Stimulated activated CD4-positive, alpha-beta T cell treated with anti-CD3 and anti-CD28 coated beads, Interleukin-12 subunit alpha, Interleukin-12 subunit beta, amount 100 ng/mL, for 48 hours (primary cell): ENCODE data around the gene DHRS7.
A peak's percentile ranks its signal among the peaks of the same experiment; 100 is the strongest.

ENCODE experiments used
- DNase-seq, 3 donors: peaks; one replicate each; pipeline ENCODE4 v3.0.0-alpha.2; 2020; ENCODE audit warnings: low read depth in 2 of 3, low spot score in 1 of 3

Gene DHRS7

DNA sequence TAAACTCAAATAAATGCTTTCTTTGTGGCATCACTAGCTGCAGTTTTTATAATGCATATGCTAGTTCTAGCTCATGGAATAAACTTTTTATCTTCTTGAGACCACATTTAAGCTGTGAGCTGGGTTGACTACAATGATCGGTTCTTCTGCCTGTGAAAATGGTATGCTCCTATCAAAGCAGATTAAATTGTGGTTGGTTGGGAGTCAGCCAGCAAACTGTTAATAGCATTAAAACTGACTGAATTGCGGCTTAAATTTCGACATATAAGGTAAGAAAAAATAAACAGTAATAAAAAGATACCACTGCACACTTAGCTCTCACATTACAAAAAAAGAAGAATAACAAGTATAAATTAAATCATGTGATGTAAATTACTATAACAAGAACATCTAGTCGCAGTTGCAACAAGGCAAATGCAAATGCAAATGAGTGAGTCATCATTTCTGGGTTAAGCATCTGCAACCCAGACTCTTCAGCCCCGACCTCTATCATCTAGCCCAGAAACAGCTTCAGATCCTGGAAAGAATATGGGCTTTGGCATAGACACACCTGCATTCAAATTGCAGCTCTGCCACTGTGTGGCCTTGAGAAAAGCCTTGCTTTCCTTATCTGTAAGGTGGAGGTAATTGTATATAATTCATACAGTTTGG lies 19.8 kb upstream of the DHRS7 start:
- no peak for DNase-seq

DNA sequence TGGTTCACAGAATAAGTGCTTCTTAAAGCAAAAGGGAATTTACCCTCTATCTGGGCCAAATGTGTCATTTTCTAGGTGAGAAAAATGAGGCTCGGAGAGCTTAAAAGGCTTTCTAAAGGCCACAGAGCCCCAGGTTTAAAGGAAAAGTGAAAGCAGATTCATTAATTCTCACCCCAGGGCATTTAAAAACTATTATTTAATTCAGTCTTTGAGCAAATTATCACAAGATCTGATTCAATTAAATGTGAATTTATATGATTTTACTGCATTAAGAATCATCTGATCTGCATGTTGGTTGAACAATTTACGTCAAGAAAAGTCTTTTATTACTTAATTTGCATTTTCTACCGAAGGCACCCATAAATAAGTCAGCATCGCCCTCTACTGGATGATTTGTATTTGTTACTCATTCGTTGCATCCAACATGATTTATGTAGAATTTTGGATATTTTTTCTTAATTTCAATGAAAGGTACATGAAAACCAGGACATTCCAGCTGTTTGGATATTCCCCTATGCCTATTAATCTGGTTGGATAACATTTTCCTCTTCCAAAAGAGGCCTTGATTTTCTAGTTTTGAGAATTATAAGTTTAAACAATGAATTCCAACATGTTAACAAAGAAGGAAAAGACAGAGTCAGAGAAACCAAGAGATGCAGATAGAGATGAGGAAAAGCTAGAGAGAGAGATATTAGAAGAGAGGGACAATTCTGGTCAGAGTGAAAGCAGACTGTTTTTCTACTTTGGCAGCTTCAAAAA lies 19.1 kb upstream of the DHRS7 start:
- DNase-seq: peak in 1 of 3 donors; percentile 51

DNA sequence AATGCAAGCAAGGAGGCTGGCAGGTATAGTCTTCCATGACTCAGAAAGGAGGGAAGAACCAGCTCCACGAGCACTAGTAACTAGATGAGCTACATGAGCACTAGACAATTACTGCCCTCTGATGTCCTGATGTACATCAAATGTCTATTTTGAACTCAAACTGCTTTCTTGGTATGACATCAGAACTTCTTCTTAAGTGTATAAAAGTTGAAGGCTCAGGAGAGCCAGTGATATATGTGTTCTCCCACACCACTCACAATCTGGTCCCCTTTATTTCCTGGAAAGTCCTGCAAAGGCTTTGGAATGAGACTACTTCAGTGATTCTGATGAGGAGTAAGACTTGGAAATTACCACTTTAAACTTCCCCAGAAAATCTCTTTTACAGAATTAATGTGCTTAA lies 18.5 kb upstream of the DHRS7 start:
- no peak for DNase-seq

DNA sequence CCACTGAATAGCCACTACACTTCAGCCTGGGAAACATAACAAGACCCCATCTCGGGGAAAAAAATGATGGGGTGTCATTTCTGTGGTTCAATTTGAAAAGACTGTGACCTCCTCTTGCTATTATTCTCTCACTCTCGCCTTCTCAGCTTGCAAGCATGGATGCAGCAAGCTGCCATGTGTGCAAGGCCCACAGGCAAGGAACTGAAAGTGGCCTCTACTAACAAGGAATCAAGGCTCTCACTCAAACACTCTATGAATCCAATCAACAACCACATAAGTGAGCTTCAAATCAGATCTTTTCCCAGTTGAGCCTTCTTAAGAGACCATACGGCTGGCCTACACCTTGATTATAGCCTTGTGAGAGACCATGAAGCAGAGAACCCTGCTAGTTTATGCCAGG lies 17.9 kb upstream of the DHRS7 start:
- no peak for DNase-seq

DNA sequence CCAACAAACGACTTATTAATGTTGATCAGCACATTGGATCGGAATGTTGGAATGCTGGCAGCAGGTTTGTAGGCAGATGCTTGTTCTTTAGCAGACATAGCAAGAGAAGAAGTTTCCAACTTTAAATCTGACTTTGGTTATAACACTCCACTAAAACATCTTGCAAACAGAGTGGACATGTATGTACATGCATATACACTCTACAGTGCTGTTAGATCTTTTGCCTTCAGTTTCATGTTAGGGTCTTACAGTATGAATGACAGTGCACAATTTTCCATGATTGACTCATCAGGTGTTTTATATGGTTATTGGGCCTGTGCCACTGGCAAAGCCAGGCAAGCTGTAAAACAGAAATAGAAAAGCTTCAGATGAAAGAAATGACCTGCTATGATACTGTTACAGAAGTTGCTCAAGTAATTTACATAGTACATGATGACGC lies 14.3 kb upstream of the DHRS7 start:
- DNase-seq: no peak

DNA sequence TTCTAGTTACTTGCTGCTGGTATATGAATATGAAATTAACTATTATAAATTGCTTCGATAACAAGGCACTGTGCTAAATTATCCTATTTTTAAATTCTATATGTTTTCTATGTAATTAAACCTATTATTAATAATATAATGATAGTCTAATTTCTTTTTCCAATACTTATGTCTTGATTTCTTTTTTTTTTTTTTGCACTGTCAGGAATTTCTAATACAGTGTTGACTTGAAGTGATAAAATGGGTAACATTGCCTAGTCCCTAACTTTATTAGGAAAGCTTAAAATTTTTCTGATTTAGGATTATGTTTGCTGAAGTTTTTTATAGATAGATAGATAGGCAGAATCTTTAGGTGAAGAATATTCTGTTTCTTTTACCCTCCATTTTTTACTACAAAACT lies 13.6 kb upstream of the DHRS7 start:
- DNase-seq: no peak

DNA sequence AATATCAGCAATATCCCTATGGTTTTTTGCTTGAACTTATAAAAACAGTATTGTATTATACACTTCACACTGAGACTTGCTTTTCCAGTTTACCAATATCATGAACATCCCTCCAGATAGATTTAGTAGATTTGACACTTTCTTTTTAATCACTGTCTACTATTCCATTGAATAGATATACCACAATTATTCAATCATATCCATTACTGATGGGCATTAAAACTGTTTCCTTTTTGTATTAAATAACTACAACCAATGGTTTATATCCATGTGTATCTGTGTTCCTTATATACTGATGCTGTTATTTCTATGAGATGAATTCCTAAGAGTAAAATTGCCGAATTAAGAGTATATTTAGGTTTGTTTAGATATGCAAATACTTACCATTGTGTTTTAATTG lies 13.0 kb upstream of the DHRS7 start:
- DNase-seq: no peak

DNA sequence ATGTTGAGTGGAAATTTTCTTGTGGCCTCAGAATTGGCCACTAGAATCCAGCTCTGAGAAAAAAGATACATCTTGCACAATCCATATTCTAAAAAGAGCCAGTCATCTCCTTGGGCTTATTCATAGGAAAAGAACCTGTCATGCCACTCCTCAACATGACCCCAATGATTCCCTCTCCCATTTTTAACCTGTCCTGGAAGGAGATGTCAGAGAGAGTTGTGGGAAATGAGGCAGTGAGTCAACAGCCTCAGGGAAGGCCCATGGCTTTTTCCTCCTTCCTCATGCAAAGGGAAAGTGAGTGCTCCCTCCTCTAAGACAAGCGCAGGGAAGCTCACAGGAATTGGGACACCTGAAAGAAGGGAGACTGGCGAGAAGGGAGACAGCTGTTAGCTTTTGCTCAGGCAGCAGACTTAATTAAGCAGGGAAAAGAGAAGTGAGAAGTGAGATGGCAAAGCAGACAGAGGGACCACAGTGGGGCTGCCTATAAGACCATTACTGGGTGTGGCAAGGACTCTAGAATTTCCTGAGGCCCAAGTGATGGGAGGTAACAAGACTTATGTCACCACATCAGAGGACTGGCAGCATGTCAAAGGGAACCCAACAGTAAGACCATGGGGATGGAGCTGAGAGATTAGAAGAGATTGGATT lies 10.2 kb upstream of the DHRS7 start:
- no peak for DNase-seq

DNA sequence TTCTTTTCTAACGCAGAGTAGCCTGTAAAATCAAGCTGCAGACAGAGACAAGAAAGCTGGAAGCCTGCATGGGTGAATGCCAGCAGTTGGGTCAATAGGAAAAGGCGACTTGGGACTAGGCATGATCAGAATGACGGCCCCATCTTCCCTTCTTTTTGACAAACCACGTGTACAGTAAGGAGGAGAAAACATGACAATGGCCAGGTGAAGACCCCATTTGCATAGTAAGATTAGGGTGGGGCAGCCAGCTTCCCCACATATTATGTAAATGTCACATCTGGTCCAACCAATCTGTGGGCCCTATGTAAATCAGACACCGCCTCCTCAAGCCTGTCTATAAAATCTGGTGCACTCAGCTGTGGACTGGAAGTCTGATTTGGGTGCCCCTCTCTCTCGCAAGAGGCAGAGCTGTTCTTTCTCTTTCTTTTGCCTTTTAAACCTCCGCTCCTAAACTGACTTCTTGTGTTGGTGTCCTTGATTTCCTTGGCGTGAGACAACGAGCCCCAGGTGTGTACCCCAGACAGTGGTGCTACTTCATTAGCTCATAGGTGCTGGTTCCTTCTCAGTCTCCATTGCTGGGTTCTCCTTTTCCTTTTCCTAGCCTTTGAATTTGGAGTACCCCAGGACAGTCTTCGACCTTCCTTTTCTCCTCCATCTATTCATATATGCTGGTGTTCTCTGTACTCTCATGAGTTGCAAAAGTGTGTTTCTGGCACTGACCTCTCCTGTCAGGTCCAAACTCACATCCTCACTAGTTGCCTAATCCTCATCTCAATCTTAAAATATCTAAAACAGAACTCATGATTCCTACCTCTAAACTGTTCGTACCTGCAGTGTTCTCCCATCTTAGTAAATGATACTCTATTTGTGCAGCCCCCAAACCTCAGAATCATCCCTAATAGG lies 9.4 kb upstream of the DHRS7 start:
- no peak for DNase-seq

DNA sequence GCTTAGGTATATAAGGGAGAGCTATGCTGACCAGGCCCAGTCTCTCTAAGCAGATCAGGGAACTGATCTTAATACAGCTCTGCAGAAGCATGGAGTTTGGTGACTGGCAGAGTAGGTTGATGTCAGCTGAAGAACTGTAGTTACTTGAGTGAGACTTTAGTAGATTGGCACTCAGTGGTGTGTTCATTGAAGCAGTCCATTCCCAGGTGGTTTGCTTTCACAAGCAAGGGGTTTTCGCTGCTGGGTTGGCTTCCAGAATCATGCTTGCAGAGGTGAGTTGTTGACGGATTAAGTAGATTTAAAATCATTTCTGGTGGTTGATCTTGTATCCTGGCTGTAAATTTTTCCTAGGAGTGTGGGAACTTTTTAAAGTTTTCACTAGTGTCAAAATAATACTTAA lies 6.5 kb upstream of the DHRS7 start:
- DNase-seq: no peak

DNA sequence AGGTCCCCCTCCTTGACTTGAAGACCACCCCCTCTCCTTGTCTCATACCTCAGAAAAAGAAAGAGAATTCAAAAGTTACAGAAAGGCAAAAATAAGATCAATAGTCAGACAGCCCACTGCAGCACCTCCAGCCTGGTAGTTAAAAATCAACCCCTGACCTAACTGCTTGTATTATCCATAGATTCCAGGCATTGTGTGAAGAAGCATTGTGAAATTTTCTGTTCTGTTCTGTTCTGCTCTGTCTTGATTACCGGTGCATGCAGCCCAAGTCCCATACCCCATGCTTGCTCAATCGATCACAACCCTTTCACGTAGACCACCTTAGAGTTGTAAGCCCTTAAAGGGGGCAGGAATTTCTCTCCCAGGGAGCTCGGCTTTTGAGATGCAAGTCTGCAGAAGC lies 5.8 kb upstream of the DHRS7 start:
- no peak for DNase-seq

DNA sequence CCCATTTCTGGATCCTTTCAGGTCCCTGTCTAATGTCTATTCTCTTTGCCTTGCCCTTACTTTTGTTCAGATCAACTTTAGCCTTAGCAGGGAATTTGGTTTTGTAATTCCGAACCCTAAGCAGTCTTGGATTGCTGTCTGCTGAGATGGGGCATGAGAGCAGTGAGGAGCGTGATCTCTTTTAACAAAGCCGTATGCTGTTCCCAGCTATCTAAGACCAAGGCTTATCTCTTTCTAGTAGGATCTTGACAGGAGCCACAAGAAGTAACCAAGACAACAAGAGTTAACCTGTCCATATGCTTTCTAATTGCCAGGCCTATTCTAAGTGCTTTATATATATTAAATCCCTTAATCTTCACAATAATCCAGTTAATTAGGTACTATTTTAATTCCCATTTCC lies 4.5 kb upstream of the DHRS7 start:
- no peak for DNase-seq

DNA sequence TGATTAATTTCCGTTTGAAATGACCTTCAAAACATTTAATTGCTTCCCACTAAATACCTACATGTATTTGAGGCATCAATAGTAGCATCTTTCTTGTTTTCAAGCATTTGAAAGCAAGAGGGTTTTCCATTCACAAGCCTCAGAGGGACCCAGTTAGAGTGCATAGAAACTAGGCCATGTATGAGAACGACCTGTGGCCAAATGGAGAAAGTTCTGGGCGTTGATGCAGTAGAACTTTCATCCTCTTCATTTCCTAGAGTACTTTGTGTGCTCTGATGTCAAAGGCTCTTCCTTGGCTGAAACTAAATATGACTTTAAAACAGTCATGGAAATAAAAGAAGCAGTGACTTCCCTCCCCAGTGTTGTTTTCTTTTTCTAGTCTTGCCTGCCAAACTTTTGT lies 944 bp upstream of the DHRS7 start:
- no peak for DNase-seq

DNA sequence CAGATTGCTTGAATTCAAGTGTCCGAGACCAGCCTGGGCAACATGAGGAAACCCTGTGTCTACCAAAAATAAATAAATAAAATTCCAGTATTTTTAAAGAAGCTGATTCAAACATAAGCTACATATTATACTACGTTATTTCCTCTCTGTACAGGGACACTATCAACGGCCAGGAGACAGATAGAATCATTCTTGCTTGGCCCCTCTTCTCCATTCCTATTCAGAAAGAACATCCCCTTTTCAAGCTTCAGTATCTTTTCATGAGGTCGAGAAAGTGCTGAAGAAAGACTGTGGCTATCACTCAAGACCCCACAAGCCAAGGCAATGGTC lies 314 bp upstream of the DHRS7 start:
- no peak for DNase-seq

DNA sequence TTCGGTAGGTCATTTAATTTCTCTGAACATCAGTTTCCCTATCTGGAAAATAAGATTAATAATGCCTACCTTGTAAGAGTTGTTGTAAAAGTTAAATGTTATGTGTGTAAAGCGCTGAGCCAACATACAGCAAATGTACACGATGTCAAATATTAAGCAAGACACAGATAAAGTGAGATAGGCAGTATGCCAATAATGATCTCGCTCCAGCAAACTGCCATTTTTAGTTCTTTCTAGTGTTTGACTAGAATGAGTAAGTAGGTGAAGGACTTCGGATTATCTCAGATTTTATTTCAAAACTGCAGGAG lies 840 bp downstream of the DHRS7 start:
- DNase-seq: no peak

DNA sequence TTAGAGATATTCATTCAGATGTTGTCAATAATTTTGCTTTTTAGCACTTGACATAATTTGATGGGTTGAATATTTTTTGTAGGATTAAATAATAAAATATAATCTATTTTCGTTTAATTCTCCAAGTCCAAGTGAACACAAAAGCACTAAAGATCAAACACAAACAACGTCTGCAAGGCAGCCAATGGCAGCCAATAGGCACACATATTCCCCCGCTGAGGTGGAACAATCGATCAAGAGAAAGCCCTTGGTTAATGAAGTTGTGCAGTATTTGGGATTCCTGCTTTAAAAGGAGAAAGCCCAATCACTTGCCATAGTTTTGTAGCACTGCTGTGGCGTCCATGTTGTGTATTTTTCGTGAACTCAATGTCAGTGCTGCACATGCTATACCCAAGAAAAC lies 1.5 kb downstream of the DHRS7 start:
- DNase-seq: no peak

DNA sequence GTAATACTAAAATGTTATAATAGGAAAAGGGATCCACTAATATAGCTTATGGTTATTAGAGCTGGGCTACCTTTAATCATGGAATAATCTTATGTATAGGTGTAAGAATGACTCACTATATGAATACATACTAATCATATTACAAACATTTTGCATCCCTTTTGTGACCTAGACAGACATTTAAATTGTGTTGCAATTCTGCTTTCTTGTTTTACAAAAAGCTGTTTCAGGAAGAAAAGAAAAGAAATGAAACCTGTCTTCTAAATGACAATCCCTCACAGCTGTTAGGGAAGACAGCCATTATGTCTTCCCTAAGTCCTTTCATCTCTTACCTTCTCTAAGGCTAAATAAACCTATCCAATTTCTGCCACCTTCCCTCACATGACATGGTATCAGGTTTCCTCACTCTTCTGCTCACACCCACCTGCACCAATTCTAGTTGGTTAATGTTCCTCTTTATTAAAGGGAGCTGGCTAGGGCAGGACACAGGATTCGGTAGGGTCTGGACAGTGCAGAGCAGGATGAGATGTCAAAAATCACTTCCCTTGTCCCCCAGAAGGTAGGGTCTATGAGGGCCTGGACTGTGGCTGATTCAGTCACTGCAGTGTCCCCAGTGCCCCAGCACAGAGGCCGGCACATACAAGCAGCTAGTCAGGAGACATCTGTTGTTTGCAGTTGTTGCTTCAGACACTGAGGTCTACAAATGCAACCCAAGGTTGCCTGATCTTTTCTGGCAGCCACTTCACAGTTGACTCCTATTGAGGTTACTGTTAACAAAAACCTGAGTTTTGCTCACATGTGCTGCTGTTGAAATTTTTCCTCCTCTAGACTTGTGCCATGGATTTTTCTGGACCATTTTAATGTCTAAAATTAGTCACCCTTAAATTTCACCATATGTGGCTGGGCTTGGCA lies 3.7 kb downstream of the DHRS7 start:
- DNase-seq: no peak

DNA sequence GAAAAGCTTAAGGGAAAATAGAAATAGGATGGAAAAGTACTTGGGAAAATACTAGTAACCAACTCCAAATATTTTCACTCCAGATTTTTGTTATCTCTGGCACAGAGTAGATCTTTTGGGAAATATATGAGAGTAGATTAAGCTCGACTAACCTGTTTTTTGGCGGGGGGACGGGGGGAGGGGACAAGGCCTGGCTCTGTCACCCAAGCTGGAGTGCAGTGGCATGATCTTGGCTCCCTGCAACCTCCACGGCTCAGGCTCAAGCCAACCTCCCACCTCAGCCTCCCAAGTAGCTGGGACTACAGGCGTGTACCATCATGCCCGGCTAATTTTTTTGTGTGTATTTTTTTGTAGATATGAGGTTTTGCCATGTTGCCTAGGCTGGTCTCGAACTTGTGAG lies 4.8 kb downstream of the DHRS7 start:
- no peak for DNase-seq

DNA sequence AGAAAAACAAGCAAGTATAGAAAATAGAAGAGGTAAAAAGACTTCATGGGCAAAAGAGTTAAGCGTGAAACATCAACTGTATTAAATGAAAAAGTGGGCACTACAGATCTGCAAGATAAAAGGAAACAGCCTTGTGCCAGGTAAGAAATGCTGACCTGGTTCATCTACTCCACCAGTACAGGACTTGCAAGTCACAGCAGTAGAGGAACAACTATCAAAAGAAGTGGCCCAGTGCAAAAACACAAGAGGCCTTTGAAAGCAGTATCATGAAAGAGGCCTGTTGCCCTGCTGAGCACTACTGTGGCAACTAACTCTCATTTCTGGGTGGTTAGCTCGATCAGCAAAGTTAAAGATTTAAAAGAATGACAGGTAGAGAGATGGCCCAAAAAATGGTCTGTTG lies 10.5 kb downstream of the DHRS7 start:
- DNase-seq: no peak

DNA sequence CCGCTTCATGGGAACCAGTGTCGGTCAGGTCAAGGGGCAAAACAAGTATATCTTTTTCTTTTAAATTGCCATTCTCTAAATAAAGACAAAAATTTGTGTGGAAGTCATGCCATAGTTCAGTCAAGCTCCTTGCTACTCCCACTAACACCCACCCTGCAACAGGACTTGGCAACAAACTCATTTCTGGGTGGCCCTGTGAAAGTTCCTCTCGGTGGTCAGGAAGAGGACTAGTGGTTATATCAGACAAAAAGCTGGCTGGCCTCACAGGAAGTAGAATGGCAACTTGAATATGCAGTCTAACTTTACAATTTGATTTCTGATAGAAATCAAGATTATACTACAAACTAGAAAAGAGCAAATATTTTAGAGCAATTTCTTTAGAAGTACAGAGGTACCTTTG lies 11.2 kb downstream of the DHRS7 start:
- DNase-seq: no peak

DNA sequence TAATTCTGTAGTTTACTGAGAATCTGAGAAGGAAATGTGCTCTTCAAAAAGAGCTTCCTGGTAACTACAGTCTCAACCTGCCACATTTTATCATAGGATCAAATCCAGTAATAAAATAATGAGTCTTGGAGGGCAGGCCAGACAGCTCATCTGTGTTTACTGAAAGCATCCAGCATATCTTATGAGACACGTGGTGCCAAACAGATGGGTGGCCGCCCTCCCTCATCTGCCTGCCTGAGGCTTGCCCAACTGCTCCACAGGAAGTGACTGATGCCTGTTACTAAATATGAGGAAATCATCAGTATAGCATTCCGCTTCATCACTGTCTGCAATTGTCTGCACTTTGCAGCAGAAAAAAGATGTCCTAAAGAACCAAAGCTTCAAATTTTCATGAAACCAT lies 13.5 kb downstream of the DHRS7 start:
- DNase-seq: peak; percentile 46 to 51 (median 50)
